Muscle of leg (tissue), 11 donors: ENCODE measurements around the gene NEK2. TPM values are rescaled to one million over a fixed set of nuclear protein-coding genes. Genes with fewer than 3 reads are reported as not detected.

Experiments
- DNase-seq: peaks from one replicate; pipeline ENCODE4 v3.0.0; 2013
- H3K27ac ChIP-seq: one replicate; pipeline ENCODE4 v1.5.1; 2013; ENCODE audit warnings: mild to moderate bottlenecking, low read length, control low read depth
- H3K27me3 ChIP-seq: one replicate; pipeline ENCODE4 v1.6.1; 2013; ENCODE audit warnings: low read length; ENCODE audit not compliant: control insufficient read depth, insufficient read depth
- H3K36me3 ChIP-seq: one replicate; pipeline ENCODE4 v1.6.1; 2013; ENCODE audit warnings: low read length; ENCODE audit not compliant: control insufficient read depth, insufficient read depth
- H3K4me1 ChIP-seq: one replicate; pipeline ENCODE4 v1.6.1; 2013; ENCODE audit warnings: low read length; ENCODE audit not compliant: control insufficient read depth, insufficient read depth
- H3K4me3 ChIP-seq: one replicate; pipeline ENCODE4 v1.5.1; 2013; ENCODE audit warnings: low read length, control low read depth
- H3K9me3 ChIP-seq: replicated peaks from 2 replicates; pipeline ENCODE4 v1.6.1; 2013; ENCODE audit warnings: low read depth, low read length; ENCODE audit not compliant: control insufficient read depth
- WGBS: methylation state at CpG from one replicate; pipeline ENCODE4 v1.1.5; 2013; ENCODE audit warnings: missing lambda C conversion rate; ENCODE audit not compliant: insufficient coverage; 5-methylcytosine and 5-hydroxymethylcytosine counted together
- polyA plus RNA-seq, 8 donors: library from polyadenylated mRNA; unstranded; fragments of 120-200 nt; gene quantifications; one replicate each; pipeline versions ENCODE4 v1.2.1 to v1.2.3, GENCODE V29; 2013; ENCODE audit warnings: inconsistent platforms in 1 of 8, low replicate concordance in 1 of 8; ENCODE audit not compliant: insufficient read length in 8 of 8, insufficient read depth in 1 of 8
- total RNA-seq: library from RNA; stranded (reverse); fragments of 120-200 nt; gene quantifications from one replicate; pipeline ENCODE4 v1.2.4, GENCODE V29; 2013

The NEK2 gene
- total and polyA plus RNA-seq, 9 donors: 6.0 to 11.5 (median 8.4) TPM

DNA sequence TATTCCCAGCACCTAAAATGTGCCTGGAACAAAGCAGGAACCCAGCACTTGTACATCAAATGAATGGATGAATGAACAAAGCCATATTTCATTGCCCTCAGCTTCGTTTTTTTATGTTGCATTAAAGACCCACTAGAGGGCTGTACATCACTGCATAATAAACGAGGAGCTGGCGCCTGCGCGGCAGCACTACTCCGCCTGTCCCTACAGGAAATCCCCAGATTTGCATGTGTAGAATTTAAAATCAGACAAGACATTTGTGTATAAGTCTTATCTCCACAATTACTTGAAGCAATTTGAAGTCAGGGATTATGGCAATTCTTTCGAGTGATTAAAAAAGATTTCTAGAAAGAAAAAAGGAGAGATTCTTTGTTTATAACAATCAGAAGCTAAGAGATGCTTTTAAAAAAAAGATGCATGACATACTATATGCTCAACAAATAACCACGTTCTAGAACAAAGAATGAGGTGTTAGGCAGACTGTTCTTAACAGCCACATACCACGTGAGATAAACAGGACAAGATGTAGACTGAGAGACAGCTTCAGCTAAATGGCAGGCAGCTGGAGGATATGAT lies 5.4 kb upstream of the NEK2 start:
- peak; percentile 92 for DNase-seq
- Histone ChIP-seq H3K4me3 (no peak overlapping the region), H3K4me1 (peaks cover 3% of the 10 kb centered on the region), H3K36me3 (no peaks in the 10 kb centered on the region), H3K27me3 (no peaks in the 10 kb centered on the region), H3K9me3 (no peaks in the 10 kb centered on the region), H3K27ac (no peak overlapping the region)
- WGBS: no CpG with 5 or more reads among the region's 9 CpGs

GRCh38 chr1:211677659-211678058 lies 2.2 kb upstream of the NEK2 start:
- no peaks in the 10 kb centered on the region for H3K36me3 ChIP-seq
- 28% methylated on average over 4 of the region's 6 CpGs for WGBS
- H3K27me3 ChIP-seq: no peaks in the 10 kb centered on the region
- DNase-seq: no peak
- H3K9me3 ChIP-seq: no peaks in the 10 kb centered on the region
- peaks cover 12% of the 10 kb centered on the region for H3K4me1 ChIP-seq
- no peak overlapping the region for H3K27ac ChIP-seq
- no peak overlapping the region for H3K4me3 ChIP-seq

DNA sequence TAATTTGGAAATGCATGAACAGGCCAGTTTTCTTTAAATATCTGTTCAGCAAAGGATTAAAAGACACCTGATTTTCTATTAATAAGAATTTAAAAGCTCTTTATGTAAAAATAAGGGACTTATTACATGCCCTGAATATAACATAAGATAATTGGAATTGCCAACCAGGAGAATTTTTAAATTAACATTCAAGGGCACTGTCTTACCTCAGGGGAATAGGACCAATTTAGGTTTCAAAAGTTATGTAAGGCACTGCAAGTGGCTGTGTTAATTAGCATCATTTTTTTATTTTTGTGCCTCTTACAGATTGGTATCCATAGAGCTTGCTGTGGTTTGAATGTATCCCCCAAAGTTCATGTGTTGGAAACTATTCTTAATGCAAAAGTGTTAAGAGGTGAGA lies 1.3 kb upstream of the NEK2 start:
- Histone ChIP-seq H3K27ac (no peak overlapping the region), H3K27me3 (no peaks in the 10 kb centered on the region), H3K4me3 (no peak overlapping the region), H3K4me1 (peaks cover 12% of the 10 kb centered on the region), H3K36me3 (no peaks in the 10 kb centered on the region), H3K9me3 (no peaks in the 10 kb centered on the region)
- no peak for DNase-seq

DNA sequence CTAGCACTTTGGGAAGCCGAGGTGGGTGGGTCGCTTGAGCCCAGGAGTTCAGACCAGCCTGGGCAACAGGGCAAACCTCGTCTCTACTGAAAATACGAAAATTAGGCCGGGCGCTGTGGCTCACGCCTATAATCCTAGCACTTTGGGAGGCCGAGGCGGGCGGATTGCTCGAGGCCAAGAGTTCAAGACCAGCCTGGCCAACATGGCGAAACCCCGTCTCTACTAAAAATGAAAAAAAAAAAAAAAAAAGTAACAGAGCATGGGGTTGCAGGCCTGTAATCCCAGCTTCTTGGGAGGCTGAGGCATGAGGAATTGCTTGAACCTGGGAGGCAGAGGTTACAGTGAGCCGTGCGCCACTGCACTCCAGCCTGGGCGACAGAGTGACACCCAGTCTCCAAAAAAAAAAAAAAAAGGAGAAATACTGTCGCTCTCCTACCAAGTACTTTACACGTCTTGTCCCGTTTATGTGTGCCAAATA lies 724 bp upstream of the NEK2 start:
- Histone ChIP-seq H3K4me1 (peaks cover 12% of the 10 kb centered on the region), H3K27ac (no peak overlapping the region), H3K4me3 (peak overlapping the region; percentile 63), H3K36me3 (no peaks in the 10 kb centered on the region), H3K27me3 (no peaks in the 10 kb centered on the region), H3K9me3 (no peaks in the 10 kb centered on the region)
- DNase-seq: no peak
- WGBS: 44% methylated on average over 6 of the region's 19 CpGs

DNA sequence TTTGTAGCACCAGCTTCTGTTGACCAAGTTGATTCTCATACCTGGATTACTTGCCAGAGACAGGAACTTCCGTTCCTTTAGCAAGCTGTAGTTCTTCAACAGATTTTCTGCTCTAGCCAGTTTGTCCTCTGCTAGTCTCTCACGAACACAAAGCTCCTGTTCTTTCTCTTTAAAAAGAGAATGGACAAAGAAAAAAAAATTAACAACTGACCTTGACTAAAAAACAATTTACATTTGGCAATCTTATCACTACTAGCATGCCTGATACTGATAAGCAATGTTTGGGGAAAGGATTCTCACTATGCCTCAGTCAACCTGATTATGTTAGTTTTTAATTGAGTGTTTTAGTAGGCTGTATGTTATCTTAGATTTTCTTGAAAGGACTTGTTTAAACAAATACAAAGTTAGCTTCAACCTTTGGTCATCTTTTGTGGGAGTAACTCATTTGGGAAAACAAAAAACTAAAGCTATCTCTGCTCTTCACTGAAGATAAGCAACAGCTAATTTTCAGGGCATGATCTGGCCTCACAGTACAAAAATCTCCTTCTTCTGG lies 8.3 kb downstream of the NEK2 start:
- 73% methylated on average over 1 of the region's 2 CpGs for WGBS
- peaks cover 10% of the 10 kb centered on the region for H3K36me3 ChIP-seq
- DNase-seq: no peak
- H3K4me1 ChIP-seq: no peaks in the 10 kb centered on the region
- H3K27me3 ChIP-seq: no peaks in the 10 kb centered on the region
- no peaks in the 10 kb centered on the region for H3K9me3 ChIP-seq
- no peak overlapping the region for H3K27ac ChIP-seq
- H3K4me3 ChIP-seq: no peak overlapping the region

DNA sequence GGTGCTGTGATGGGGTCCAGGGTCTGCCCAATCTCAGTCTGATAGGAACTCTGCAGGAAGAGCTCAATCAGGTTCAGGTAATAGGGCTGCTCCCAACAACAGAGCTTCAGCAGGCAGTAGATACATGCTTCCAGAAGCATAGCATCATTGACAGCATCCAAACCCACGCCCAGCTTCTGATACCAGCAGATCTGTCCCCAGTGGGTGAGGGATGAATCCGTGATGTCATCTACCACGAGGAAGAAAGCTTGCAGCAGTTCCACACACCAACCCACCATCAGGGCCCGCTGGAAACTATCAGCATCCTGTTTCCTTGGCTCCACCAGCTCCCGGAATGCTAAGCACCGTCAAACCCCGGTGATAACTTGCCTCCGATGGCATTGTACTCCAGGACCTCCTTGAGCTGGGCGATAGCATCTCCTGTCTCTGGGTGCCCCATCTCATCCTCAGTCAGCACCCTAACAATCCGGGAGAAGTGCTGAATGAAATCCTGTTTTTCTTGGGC lies 14.7 kb downstream of the NEK2 start:
- H3K27ac ChIP-seq: no peak overlapping the region
- no peaks in the 10 kb centered on the region for H3K4me1 ChIP-seq
- H3K4me3 ChIP-seq: no peak overlapping the region
- H3K27me3 ChIP-seq: no peaks in the 10 kb centered on the region
- 92% methylated on average over 6 of the region's 10 CpGs for WGBS
- no peaks in the 10 kb centered on the region for H3K9me3 ChIP-seq
- H3K36me3 ChIP-seq: peaks cover 2% of the 10 kb centered on the region
- DNase-seq: no peak

DNA sequence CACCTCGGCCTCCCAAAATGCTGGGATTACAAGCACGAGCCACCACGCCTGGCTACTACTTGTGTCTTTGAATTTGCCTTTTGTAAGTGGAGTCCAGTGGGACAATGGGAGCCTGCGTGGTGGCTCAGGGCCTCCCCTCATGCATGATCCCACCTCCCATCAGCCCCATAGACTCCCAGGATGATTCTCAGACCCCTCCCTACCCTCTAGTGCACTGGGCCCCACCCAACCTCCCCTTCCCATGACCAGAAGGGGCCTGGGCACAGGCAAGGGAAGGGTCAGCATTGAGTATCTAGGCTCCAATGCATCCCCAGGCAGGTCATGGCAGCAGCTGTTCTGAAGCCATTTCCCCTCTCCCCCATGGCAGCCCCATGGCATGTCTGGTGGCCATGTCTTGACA lies 18.7 kb downstream of the NEK2 start:
- Histone ChIP-seq H3K4me3 (no peak overlapping the region), H3K27me3 (no peaks in the 10 kb centered on the region), H3K27ac (no peak overlapping the region), H3K4me1 (peaks cover 3% of the 10 kb centered on the region), H3K36me3 (no peaks in the 10 kb centered on the region), H3K9me3 (no peaks in the 10 kb centered on the region)
- DNase-seq: no peak
- WGBS: 80% methylated on average over 1 of the region's 4 CpGs

- WGBS: 50% methylated on average over 13 of the region's 27 CpGs
- H3K36me3 ChIP-seq: no peaks in the 10 kb centered on the region
- peak; percentile 91 for DNase-seq
- no peak overlapping the region for H3K27ac ChIP-seq
- H3K9me3 ChIP-seq: no peaks in the 10 kb centered on the region
- no peaks in the 10 kb centered on the region for H3K27me3 ChIP-seq
- H3K4me1 ChIP-seq: peaks cover 3% of the 10 kb centered on the region
- H3K4me3 ChIP-seq: no peak overlapping the region
These were observed 20.3 kb downstream of the NEK2 start for GRCh38 chr1:211654838-211655787.

DNA sequence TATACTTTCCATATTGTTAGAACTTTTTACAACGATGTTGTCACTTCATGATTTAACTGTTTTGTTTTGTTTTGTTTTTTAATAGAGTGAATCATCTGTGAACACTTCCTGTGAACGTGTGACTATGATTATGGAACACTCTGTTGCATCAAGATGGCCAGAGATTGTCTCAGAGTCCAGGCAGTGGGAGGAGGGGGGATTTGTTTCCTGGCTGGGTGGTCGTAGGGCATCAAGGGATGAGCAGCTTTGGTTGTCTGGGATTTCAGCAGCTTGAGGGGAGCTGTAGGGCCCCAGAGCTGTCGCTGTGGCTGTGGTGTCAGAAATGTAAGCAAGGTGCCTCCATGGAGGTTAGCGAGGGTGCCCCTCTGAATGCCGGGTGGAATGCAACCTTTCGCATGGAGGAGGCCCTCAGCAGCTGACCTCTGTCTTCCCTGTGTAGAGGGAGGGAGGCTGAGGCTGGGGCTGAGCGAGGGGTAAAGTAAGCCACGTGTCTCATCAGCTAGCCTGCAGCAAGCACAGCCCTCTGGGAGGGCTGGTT lies 21.4 kb downstream of the NEK2 start:
- no peaks in the 10 kb centered on the region for H3K36me3 ChIP-seq
- 29% methylated on average over 2 of the region's 9 CpGs for WGBS

GRCh38 chr1:211653293-211653692 lies 22.1 kb downstream of the NEK2 start:
- no peak for DNase-seq
- peaks cover 3% of the 10 kb centered on the region for H3K4me1 ChIP-seq
- H3K27me3 ChIP-seq: no peaks in the 10 kb centered on the region
- H3K36me3 ChIP-seq: no peaks in the 10 kb centered on the region
- no peaks in the 10 kb centered on the region for H3K9me3 ChIP-seq
- 80% methylated on average over 2 of the region's 4 CpGs for WGBS
- no peak overlapping the region for H3K4me3 ChIP-seq
- H3K27ac ChIP-seq: no peak overlapping the region

More for the DNA sequence above, 21.4 kb downstream of the NEK2 start:
- Histone ChIP-seq H3K4me3 (no peak overlapping the region), H3K27ac (no peak overlapping the region), H3K4me1 (peaks cover 3% of the 10 kb centered on the region), H3K27me3 (no peaks in the 10 kb centered on the region), H3K9me3 (no peaks in the 10 kb centered on the region)
- no peak for DNase-seq
